ENCODE measurements around the gene LHCGR. TPM values are rescaled to one million over a fixed set of nuclear protein-coding genes. Genes with fewer than 3 reads are reported as not detected.

Gene LHCGR
- total RNA-seq, 1 experiment from 2014 or later, result not detected

GRCh38 chr2:48768669-48769068, 13.1 kb upstream of the LHCGR start:
- ChIA-PET CTCF (no interaction called here), POLR2A (no interaction called here)
- Histone ChIP-seq H3K36me3 (ENCODE audit: control insufficient read depth, insufficient read depth, low read length) (no peaks in the 10 kb centered on the region), H3K27ac (ENCODE audit: low read length) (no peak overlapping the region), H3K27me3 (ENCODE audit: control insufficient read depth, insufficient read depth, low read length) (no peaks in the 10 kb centered on the region), H3K4me3 (ENCODE audit: low read depth in 2 of 2, low read length in 2 of 2) (no peak overlapping the region), H3K9me3 (ENCODE audit: control insufficient read depth, insufficient read depth, low read depth, low read length) (no peaks in the 10 kb centered on the region), H3K4me1 (ENCODE audit: control insufficient read depth, insufficient read depth, low read length) (no peaks in the 10 kb centered on the region)
- no TSS peak for BruUV-seq (replicated peaks)
- intact Hi-C loops (cut with micrococcal nuclease; ENCODE audit: unreplicated experiment), result no loop called here
- in situ Hi-C loops (cut with HindIII; ENCODE audit: low pct_unique_long_range_greater_than_20kb, low sequenced_read_pairs), result no loop called here
- TF ChIP-seq TCF7L2 (IDR thresholded peaks at IDR 0.05; ENCODE audit: low read depth, low read length) (no peak), POLR2AphosphoS5 (IDR thresholded peaks at IDR 0.05; ENCODE audit: low read depth, low read length) (no peak), REST (IDR thresholded peaks at IDR 0.05; ENCODE audit: insufficient read depth in 1 of 2, low read depth in 2 of 2, low read length in 1 of 2) (no peak), SIN3A (IDR thresholded peaks at IDR 0.05; ENCODE audit: borderline replicate concordance, insufficient read depth, low read depth, low read length) (no peak), CTCF (IDR thresholded peaks at IDR 0.05) (no peak)
- DNase-seq (ENCODE audit: low read depth, low spot score), result no peak
- ATAC-seq, result no peak

- Histone ChIP-seq H3K9me3 (ENCODE audit: control insufficient read depth, insufficient read depth, low read depth, low read length) (no peaks in the 10 kb centered on the region), H3K4me3 (ENCODE audit: low read depth in 2 of 2, low read length in 2 of 2) (no peak overlapping the region), H3K27ac (ENCODE audit: low read length) (no peak overlapping the region), H3K27me3 (ENCODE audit: control insufficient read depth, insufficient read depth, low read length) (no peaks in the 10 kb centered on the region), H3K36me3 (ENCODE audit: control insufficient read depth, insufficient read depth, low read length) (no peaks in the 10 kb centered on the region), H3K4me1 (ENCODE audit: control insufficient read depth, insufficient read depth, low read length) (no peaks in the 10 kb centered on the region)
- TF ChIP-seq CTCF (IDR thresholded peaks at IDR 0.05) (no peak), TCF7L2 (IDR thresholded peaks at IDR 0.05; ENCODE audit: low read depth, low read length) (no peak), REST (IDR thresholded peaks at IDR 0.05; ENCODE audit: insufficient read depth in 1 of 2, low read depth in 2 of 2, low read length in 1 of 2) (no peak), POLR2AphosphoS5 (IDR thresholded peaks at IDR 0.05; ENCODE audit: low read depth, low read length) (no peak), SIN3A (IDR thresholded peaks at IDR 0.05; ENCODE audit: borderline replicate concordance, insufficient read depth, low read depth, low read length) (no peak)
- in situ Hi-C loops (cut with HindIII; ENCODE audit: low pct_unique_long_range_greater_than_20kb, low sequenced_read_pairs) (no loop called here), intact Hi-C loops (cut with micrococcal nuclease; ENCODE audit: unreplicated experiment) (no loop called here)
- no TSS peak for BruUV-seq (replicated peaks)
- no peak for ATAC-seq
- ChIA-PET POLR2A (no interaction called here), CTCF (no interaction called here)
- DNase-seq (ENCODE audit: low read depth, low spot score), result no peak
Measured at GRCh38 chr2:48767330-48767729, 11.8 kb upstream of the LHCGR start.
